Osteocyte (in vitro differentiated cells): ENCODE data around the gene ACSS1. TPM values are rescaled to one million over a fixed set of nuclear protein-coding genes. Genes with fewer than 3 reads are reported as not detected.

Experiments used
- DNase-seq: peaks from one replicate; pipeline ENCODE4 v3.0.0; 2021; ENCODE audit warnings: mixed read lengths; ENCODE audit not compliant: unreplicated experiment; ENCODE audit errors: extremely low spot score
- H3K27ac Mint-ChIP-seq: one replicate; pipeline ENCODE4 v1.8.0; 2021; ENCODE audit warnings: mild to moderate bottlenecking, mixed read lengths; ENCODE audit not compliant: unreplicated experiment
- H3K27me3 Mint-ChIP-seq: one replicate; pipeline ENCODE4 v1.8.0; 2021; ENCODE audit warnings: mixed read lengths; ENCODE audit not compliant: unreplicated experiment
- H3K36me3 Mint-ChIP-seq: one replicate; pipeline ENCODE4 v1.8.0; 2021; ENCODE audit warnings: mixed read lengths; ENCODE audit not compliant: unreplicated experiment
- H3K4me1 Mint-ChIP-seq: one replicate; pipeline ENCODE4 v1.8.0; 2021; ENCODE audit warnings: mixed read lengths; ENCODE audit not compliant: unreplicated experiment
- H3K4me3 Mint-ChIP-seq: one replicate; pipeline ENCODE4 v1.8.0; 2021; ENCODE audit warnings: mild to moderate bottlenecking, moderate library complexity, mixed read lengths; ENCODE audit not compliant: unreplicated experiment
- H3K9me3 Mint-ChIP-seq: one replicate; pipeline ENCODE4 v1.8.0; 2021; ENCODE audit warnings: mixed read lengths; ENCODE audit not compliant: unreplicated experiment
- total RNA-seq: library from RNA; stranded (reverse); gene quantifications from 2 replicates; pipeline ENCODE4 v1.2.1, GENCODE V29; 2021
- TF ChIP-seq, protein P1 (sequence below): fragments of 200-600 bp; sonication (generic); IDR thresholded peaks from 2 replicates; pipeline ENCODE4 v1.5.0; 2021; ENCODE audit warnings: antibody characterized with exemption, mild to moderate bottlenecking, moderate library complexity

Gene ACSS1
- total RNA-seq, 1 donor from 2014 or later, result 8.2 TPM

DNA sequence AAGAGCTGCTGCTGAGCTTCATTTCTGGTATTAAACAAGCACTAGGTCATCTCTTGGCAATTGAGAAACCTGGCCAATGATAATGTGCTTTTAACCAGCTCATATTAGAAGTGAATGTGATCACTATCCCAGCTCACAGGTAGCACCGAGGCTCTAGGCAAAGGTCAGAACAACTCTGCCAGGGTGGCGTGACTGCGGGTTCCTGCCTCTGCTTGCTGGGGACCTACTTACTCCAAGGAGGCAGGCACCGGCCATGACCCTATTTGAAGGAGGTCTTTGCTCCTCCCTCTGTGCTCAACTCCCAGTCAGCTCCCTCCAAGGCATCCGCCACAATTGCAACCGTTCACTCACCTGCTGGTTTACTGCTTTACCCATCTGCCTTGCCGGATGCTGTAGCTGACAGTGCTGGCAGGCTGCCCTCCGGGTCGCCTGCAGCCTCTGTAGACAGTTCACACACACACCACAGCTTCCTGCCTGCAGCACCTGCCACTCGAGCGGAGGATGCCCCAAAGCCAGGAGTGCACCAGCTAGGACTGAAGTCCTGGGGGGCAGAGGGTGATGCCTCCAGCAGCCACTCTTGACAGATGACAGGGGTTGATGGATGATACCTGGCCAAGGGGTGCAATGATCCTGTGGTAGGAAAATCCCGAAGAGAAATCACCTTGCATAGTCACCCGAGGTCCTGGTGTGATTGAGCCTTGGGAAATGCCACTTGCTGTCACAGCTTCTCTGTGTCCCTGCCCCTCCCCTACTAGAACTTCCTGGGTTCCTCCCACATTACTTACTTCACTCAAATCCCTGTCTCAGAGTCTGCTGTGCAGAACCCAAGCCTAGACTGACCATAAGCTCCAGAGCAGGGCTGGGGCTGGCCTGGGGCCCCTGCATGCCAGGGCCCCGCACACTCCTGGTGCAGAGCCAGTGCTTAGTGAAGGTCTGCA lies 32.8 kb upstream of the ACSS1 start:
- H3K4me3 Mint-ChIP-seq, result no peak overlapping the region
- no peaks in the 10 kb centered on the region for H3K36me3 Mint-ChIP-seq
- TF ChIP-seq, protein P1, sequence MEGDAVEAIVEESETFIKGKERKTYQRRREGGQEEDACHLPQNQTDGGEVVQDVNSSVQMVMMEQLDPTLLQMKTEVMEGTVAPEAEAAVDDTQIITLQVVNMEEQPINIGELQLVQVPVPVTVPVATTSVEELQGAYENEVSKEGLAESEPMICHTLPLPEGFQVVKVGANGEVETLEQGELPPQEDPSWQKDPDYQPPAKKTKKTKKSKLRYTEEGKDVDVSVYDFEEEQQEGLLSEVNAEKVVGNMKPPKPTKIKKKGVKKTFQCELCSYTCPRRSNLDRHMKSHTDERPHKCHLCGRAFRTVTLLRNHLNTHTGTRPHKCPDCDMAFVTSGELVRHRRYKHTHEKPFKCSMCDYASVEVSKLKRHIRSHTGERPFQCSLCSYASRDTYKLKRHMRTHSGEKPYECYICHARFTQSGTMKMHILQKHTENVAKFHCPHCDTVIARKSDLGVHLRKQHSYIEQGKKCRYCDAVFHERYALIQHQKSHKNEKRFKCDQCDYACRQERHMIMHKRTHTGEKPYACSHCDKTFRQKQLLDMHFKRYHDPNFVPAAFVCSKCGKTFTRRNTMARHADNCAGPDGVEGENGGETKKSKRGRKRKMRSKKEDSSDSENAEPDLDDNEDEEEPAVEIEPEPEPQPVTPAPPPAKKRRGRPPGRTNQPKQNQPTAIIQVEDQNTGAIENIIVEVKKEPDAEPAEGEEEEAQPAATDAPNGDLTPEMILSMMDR, result no peak
- H3K27ac Mint-ChIP-seq, result no peak overlapping the region
- no peaks in the 10 kb centered on the region for H3K9me3 Mint-ChIP-seq
- H3K27me3 Mint-ChIP-seq, result peaks cover 71% of the 10 kb centered on the region
- no peak for DNase-seq
- no peaks in the 10 kb centered on the region for H3K4me1 Mint-ChIP-seq

GRCh38 chr20:25089662-25090061 lies 31.7 kb upstream of the ACSS1 start:
- no peaks in the 10 kb centered on the region for H3K36me3 Mint-ChIP-seq
- DNase-seq, result no peak
- H3K4me3 Mint-ChIP-seq, result no peak overlapping the region
- peaks cover 70% of the 10 kb centered on the region for H3K27me3 Mint-ChIP-seq
- H3K9me3 Mint-ChIP-seq, result no peaks in the 10 kb centered on the region
- peaks cover 2% of the 10 kb centered on the region for H3K4me1 Mint-ChIP-seq
- TF ChIP-seq, protein P1, result no peak
- H3K27ac Mint-ChIP-seq, result no peak overlapping the region

DNA sequence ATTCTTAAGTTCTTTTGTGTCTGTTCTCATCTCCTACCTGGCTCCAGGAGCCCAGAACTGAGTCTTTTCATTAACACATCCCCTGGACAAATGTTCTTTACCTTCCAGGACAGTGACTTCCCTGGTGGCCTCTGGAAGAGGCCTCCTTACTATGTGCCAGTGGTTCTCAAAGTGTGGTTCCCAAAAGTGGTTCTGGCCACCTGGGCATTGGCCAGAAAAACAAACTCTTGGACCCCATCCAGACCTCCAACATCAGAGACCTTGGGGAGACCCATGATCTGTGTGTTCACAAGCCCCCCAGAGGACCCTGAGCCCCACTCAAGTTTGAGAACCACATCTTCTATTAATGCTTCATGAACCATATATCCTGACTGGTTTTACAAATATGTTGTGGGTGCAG lies 31.2 kb upstream of the ACSS1 start:
- peaks cover 8% of the 10 kb centered on the region for H3K4me1 Mint-ChIP-seq
- TF ChIP-seq, protein P1, result no peak
- peaks cover 71% of the 10 kb centered on the region for H3K27me3 Mint-ChIP-seq
- no peak overlapping the region for H3K4me3 Mint-ChIP-seq
- no peaks in the 10 kb centered on the region for H3K36me3 Mint-ChIP-seq
- H3K9me3 Mint-ChIP-seq, result no peaks in the 10 kb centered on the region
- H3K27ac Mint-ChIP-seq, result no peak overlapping the region
- no peak for DNase-seq

- TF ChIP-seq, protein P1, result no peak
These were observed 30.3 kb upstream of the ACSS1 start for GRCh38 chr20:25088267-25088666.

DNA sequence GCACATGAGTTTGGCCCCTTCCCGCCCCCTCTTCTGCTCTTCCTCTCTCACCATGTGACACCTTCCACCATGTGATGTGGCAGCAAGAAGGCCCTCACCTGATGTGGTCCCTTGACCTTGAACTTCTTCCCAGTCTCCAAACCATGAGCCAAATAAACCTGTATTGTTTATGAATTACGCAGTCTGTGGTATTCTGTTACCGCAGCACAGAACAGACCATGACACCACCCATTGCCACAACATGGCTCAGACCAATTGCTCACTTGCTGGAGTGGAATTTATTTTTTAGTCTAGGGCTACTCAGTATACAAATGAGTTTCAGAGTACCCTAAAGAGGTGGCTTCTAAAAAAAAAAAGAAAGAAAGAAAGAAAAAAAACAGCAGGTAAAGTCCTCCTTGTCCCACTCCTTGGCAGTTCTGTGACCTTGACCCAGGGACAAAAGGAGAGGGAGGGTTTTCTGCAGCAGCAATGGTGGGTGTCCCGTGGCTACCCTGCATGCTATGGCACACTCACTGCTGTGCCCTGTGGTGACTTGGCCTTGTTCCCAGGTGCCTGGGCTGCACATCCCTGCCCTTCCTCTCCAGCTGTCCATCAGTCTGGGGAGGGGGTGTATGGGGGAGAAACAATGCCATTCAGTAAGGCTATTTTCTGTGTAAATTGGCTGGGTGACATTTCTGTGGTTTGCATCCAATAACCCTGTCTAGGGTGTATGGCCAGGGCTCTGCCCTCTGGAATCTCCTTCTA lies 29.4 kb upstream of the ACSS1 start:
- TF ChIP-seq, protein P1, result no peak
- Mint-ChIP-seq H3K9me3 (no peaks in the 10 kb centered on the region), H3K4me1 (peaks cover 20% of the 10 kb centered on the region), H3K4me3 (no peak overlapping the region), H3K27ac (no peak overlapping the region), H3K27me3 (peaks cover 79% of the 10 kb centered on the region), H3K36me3 (no peaks in the 10 kb centered on the region)
- DNase-seq, result no peak

More at GRCh38 chr20:25088267-25088666, 30.3 kb upstream of the ACSS1 start:
- Mint-ChIP-seq H3K4me3 (no peak overlapping the region), H3K36me3 (no peaks in the 10 kb centered on the region), H3K27ac (no peak overlapping the region), H3K4me1 (peaks cover 16% of the 10 kb centered on the region), H3K27me3 (peaks cover 76% of the 10 kb centered on the region), H3K9me3 (no peaks in the 10 kb centered on the region)
- no peak for DNase-seq
